HG03520 (cell line): ENCODE measurements around the gene NOC2L.

Experiments used
- ATAC-seq: cut with Tn5 transposase; IDR thresholded peaks from one replicate; pipeline ENCODE4 v1.9.1; 2021; ENCODE audit warnings: mild to moderate bottlenecking, moderate library complexity; ENCODE audit not compliant: unreplicated experiment

NOC2L gene

DNA sequence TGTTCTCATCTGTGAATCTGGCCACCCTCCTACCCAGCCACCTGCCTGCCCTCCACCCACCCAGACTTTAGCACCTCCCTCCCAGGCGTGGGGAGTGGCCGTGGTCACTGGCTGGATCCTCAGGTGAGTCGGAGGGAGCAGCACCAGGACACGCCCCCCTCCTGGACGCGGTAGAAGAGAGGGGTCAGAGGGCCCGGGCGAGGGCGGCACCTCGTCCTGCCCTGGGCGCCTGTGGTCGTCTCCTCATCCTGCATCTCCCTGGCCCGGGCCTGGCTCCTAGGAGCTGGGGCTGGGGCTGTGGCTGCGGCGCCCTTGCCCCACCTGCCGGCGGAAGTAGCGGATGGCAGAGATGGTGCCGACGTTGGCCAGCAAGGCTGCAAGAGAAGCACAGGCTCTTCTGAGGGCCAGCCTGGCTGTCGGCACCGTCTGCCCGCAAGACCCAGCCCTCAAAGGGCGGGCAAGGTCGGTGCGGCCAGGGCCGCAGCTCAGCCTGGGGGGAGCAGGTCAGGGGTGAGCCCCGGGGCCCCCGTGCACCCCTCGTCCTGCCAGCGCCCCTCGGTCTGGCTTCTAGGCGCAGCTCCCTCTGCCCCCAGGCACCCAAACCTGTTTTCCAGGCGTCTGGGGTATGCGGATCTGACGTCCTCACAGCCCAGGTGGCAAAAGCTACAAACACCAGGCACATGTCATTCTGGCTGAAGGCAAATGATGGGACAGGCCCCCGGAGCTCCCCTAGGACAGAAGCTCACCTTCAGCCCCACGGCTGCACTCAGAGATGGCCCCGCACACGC is 17.0 kb upstream of the NOC2L start:
- ATAC-seq = no peak

DNA sequence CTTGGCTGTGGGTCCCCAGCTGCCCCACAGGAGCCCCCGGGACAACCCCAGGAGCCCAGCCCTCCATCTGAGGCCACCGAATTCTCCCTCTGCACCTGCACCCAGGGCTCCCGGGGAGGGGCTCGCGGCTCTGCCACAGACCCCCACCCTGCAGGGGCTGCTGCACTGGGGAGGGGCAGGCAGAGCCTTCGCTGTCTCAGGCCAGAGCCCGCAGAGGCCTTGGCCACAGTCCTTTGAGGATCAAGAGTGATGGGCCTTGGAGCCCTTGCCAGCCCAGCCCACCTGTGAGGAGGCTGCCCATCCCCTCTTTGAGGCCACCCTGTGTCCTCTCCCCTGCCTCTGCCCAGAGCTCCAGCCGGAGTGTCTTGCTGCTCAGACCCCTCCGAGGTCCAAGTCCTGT is 16.3 kb upstream of the NOC2L start:
- no peak for ATAC-seq

DNA sequence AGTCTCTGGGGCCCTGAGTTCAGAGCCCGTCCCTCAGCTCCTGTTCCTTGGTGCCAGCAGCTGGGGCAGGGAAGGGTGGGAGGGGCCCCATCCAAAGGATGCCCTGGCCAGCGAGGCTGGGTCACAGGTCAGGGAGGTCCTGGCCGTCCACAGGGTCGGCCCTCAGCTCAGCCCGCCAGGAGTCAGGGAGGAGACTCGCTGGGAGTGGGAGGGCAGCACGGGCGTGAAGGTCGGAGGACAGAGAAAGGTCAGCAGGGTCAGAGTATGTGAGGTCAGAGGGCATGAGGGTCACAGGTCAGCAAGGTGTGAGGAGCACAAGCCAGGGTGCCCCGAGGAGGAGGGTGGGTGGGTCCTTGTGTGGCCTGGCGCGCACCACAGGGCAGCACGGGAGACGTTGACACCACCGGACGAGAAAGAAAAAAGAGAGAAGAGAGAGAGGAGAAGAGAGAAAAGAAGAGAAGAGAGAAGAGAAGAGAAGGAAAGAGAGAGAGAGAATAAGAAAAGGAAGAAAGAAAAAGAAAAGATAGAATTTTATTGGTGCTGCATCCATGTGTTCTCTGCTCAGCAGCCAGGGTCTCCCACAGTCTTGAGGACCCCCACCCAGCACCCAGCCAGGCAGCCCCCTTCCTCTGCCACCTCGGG is 15.8 kb upstream of the NOC2L start:
- no peak for ATAC-seq

GRCh38 chr1:974293-974640 is 15.2 kb upstream of the NOC2L start:
- no peak for ATAC-seq

GRCh38 chr1:973459-974292 is 14.6 kb upstream of the NOC2L start:
- no peak for ATAC-seq

DNA sequence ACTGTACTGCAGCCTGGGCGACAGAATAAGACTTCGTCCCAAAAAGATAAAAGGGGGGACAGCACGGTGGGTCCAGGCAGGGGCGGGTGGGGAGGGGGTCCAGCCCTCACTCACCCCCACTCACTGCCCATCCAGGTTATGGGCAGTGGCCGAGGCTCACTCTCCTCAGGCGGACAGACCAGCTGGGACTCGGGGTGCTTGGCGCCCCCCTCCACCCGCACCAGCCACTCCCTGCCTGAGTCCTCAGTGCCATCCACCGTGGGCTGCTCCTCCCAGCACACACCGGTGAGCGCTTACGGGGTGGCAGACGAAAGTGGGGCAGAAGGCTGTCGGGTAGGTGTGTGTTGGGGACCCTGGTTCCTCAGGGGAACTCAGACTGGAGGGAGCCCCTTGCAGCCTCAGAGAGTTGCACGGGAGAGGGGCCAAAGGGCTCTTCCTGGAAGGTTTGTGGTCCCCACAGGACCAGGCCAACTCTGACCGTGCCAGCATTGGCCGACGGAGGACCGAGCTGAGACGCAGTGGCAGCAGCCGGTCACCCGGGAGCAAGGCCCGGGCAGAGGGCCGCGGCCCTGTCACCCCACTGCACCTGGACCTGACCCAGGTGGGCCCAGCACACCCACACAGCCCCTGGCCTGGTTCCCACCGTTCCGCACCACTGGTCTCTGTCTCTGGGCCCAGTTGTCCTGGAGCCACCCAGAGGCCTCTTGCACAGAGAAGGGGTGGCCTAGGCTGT is 13.8 kb upstream of the NOC2L start:
- no peak for ATAC-seq

GRCh38 chr1:971751-972506 is 12.9 kb upstream of the NOC2L start:
- ATAC-seq = no peak

DNA sequence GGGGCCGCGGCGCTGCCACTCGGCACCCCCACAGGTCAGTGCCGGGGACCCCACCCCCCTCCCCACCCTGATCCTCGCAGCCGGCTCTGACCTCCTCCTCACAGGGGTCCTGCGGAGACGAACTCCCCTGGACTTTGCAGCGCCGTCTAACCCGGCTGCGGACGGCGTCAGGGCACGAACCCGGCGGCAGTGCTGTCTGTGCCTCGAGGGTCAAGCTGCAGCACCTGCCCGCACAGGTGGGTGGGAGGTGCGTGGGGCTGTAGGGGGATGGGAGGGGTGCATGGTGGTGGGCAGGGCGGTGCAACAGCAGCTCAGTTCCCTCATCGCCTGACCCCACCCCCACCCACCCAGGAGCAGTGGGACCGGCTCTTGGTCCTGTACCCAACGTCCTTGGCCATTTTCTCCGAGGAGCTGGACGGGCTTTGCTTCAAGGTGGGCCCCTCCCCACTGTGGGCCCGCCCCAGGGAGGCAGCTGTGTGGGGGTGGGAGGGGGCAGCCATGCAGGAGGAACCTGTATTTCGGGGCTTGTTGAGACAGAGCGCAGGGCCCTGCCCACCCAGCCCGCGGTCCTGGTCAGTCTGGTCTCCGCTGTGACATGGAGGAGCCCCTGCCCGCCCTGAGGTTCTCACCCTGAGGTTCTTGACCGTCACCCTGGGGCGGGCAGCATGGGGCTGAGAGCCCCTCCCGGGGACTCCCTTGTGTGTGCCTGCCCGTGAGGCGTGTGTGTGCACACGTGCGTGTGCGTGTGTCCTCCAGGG is 12.1 kb upstream of the NOC2L start:
- ATAC-seq = no peak

DNA sequence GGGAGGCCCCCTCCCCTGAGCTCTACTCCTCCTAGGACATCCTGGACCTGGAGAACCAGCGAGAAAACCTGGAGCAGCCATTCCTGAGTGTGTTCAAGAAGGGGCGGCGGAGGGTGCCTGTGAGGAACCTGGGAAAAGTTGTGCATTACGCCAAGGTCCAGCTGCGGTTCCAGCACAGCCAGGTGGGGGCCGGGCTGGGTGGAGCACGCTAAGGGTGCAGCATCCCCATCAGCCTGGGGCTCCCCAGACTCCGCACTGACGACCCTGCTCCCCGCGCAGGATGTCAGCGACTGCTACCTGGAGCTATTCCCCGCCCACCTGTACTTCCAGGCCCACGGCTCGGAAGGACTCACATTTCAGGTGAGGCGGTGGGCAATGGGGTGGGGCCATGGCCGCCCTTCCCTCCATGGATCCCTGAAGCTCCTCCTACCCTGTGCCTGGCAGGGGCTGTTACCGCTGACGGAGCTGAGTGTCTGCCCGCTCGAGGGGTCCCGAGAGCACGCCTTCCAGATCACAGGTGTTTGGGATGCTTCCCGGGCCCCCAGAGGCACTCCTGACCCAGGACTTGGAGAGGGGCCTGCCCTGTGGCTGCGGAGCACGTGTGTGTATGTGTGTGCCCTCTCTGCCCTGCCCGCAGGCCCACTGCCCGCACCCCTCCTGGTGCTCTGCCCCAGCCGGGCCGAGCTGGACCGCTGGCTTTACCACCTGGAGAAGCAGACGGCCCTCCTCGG is 11.4 kb upstream of the NOC2L start:
- no peak for ATAC-seq

- ATAC-seq = no peak
Measured at GRCh38 chr1:969260-969855, 10.3 kb upstream of the NOC2L start.

GRCh38 chr1:967466-968343 is 8.6 kb upstream of the NOC2L start:
- ATAC-seq = no peak

DNA sequence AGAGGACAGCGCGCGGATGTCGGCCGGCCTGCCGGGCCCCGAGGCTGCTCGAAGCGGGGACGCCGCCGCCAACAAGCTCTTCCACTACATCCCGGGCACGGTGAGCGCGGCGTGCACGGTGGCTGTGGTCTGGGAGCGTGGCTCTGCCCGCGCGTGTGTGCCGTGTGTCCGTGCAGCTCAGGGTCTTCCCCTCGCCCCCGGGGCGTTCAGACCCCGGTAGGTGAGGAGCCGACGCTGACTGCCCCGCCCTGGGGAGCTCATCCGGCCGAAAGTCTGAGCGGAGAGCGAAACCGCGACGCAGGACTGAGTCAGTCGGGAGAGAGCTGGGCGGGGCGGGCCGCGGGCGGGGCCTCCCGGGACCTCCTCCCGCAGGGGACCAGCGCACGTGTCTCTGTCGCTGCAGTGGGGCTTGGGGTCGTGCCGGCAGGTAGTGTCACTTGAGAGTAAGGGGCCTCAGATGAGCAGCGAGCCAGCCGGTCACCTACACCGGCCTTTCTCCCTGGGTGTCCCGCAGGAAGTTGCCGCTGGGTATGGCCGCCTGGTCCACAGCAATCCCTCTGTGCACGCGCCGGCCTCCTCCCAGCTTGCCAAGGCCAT is 7.7 kb upstream of the NOC2L start:
- ATAC-seq = no peak

- no peak for ATAC-seq
Measured at GRCh38 chr1:966135-966703, 7.2 kb upstream of the NOC2L start, which contains the start of gene PLEKHN1. PLEKHN1 (plus strand) TSS chr1:966482; CDS start chr1:966532, 50 bp downstream.

- no peak for ATAC-seq
Measured at GRCh38 chr1:965526-966134, 6.6 kb upstream of the NOC2L start.

DNA sequence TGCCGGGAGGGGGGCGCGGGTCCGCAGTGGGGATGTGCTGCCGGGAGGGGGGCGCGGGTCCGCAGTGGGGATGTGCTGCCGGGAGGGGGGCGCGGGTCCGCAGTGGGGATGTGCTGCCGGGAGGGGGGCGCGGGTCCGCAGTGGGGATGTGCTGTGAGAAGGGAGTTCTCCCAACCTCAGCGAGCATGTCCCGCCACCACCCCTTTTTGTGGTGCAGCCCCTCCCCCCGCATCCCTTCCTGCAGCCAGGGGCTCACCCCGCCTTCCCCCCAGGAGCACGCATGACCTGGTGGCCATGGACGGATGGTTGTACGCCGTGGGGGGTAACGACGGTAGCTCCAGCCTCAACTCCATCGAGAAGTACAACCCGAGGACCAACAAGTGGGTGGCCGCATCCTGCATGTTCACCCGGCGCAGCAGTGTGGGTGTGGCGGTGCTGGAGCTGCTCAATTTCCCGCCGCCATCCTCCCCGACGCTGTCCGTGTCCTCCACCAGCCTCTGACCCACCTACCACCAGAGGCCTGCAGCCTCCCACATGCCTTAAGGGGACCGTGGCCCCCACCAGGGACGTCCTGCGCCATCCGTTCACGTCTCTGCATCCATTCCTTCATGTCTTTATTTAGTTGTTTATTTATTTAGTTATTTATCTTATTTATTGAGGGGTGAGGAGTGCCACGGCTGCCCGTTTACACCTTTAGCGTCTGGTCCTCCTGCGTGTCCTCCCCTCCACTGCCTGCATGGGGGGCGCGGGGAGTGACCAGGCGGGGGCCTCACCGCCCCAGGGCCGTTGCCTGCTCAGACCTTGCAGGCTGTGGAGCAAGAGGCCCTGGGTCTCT is 5.9 kb upstream of the NOC2L start:
- ATAC-seq = no peak
